ENCODE results near the gene ABLIM1.

GRCh38 chr10:114541081-114541796, 116.8 kb downstream of the ABLIM1 start:
- TF ChIP-seq CTCF (IDR thresholded peaks at IDR 0.05), result no peak
- TF ChIP-seq POLR2AphosphoS5 (IDR thresholded peaks at IDR 0.05; ENCODE audit: low read depth, low read length), result no peak
- TF ChIP-seq REST (IDR thresholded peaks at IDR 0.05; ENCODE audit: insufficient read depth in 1 of 2, low read depth in 2 of 2, low read length in 1 of 2), result no peak

Measured in Panc1 (cell line).